Muscle of back (tissue), 11 donors: ENCODE measurements around the gene ADGRB3. TPM values are rescaled to one million over a fixed set of nuclear protein-coding genes. Genes with fewer than 3 reads are reported as not detected.
A peak's percentile ranks its signal among the peaks of the same experiment; 100 is the strongest.
"Not testable (repeated sequence)": the region's sequence is repeated elsewhere in the genome, so short reads cannot be mapped to it uniquely, and the experiment has no call there.

Source experiments
- DNase-seq, 3 donors: peaks; one replicate each; pipeline versions ENCODE4 v3.0.0 to v3.0.0-alpha.2; 2013
- polyA plus RNA-seq, 10 donors: library from polyadenylated mRNA; unstranded; fragments of 120-200 nt; gene quantifications; one replicate each; pipeline ENCODE4 v1.2.1, GENCODE V29; 2013; ENCODE audit not compliant: insufficient read length in 10 of 10

ADGRB3 gene
- polyA plus RNA-seq, 10 donors, result 0.35 to 1.9 (median 0.62) TPM

DNA sequence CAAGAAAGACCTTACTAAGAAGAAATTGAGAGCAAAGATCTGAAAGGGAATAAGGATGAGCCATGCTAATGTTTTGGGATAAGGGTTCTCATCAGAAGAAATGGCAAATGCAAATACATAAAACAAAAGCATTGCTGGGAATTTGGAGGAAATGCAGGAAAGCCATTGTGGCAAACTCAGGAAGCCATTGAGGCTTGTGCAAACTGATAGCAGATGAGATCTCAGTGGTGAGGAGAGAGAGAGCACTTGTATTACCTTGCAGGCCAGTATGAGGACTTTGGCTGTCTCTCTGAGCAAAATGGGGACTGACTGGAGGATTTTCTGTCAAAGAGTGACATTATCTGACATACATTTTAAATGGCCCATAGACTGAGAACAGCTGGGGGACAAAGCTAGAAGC, 103.0 kb downstream of the ADGRB3 start:
- no peak for DNase-seq

DNA sequence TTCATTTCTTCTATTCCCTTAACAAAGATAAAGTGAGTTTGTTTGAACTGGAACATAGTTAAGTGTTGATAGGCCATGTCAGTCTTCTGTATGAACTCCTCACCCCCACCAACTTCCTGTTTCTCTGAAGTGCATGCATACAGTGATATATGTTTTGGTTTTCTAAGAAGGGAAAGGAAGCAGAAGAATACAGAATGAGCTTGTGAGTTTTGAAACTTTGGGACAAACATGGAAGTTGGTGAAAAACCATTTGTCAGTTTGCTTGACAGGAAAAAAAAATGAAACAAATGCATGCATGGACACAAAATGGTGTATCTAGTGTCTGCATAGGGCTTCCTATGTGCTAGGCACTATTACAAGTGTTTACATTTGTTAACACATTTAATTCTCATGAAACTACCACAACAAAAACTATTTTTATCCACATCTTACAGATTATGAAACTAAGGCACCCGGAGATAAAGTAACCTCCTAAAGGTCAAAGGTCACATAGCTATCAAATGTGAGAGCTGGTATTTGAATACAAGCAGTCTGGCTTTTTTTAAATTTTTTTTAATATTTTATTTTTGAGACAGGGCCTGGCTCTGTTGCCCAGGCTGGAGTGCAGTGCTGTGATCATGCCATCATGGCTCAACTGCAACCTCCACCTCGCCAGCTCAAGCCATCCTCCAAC, 105.9 kb downstream of the ADGRB3 start:
- no peak for DNase-seq

DNA sequence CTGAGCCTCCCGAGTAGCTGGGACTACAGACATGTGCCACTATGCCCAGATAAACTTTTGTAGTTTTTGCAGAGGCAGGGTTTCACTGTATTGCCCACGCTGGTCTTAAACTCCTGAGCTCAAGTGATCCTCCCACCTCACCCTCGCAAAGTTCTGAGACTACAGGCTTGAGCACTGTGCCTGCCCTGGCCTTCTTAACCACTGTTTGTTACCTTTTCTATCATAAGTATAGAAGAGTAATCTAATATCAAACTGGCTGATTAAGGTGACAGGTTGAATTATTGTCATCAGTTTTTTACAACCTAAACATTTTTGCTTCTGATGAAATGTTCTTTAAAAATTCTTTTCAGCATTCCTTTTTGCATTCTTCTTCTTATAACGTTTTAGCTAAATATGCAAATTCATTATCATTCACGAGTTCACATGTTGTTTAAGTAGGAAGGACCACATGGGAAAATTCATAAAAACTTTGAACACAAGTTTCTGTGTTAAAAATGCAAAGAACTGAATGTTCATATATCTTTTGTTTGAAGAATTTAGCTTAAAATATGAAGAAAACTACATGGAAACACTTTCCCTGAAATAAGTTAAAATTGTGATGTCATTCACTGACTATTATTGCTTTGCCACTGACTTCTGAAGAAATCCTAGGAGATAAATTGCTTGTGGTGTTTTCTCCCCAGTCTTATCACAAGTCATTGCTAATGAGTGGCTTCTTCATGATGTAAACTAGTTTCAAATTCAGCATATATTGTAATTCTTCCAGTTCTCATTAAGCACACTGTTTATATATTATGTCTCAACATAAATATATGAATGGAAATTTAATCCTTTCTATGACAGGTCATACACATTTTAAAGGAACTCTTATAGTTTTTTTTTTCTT, 106.7 kb downstream of the ADGRB3 start:
- DNase-seq, result no peak

DNA sequence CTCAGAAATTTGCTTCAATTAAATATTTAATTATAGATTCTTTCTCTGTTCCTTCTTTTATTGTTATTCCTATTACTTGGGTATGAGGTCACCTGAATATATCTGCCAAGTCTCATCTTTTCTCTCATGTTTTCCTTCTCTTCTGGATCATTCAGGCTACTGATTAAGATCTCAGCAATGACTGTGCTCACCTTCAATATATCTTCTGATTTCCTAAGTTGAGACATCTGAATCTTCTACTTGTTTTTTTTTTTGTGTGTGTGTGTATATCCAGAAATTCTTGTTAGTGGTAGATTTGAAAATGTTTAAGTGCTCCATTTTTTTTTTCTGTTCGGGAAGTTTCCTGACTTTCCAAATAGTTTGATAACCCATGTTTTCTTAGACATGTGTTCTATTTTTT, 108.0 kb downstream of the ADGRB3 start:
- no peak for DNase-seq

DNA sequence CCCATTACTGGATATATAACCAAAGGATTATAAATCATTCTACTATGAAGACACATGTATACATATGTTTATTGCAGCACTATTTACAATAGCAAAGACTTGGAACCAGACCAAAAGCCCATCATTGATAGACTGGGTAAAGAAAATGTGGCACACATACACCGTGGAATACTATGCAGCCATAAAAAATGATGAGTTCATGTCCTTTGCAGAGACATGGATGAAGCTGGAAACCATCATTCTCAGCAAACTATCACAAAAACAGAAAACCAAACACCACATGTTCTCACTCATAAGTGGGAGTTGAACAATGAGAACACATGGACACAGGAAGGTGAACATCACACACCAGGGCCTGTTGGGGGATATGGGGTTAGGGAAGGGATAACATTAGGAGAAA, 109.3 kb downstream of the ADGRB3 start:
- DNase-seq, result not testable (repeated sequence)

DNA sequence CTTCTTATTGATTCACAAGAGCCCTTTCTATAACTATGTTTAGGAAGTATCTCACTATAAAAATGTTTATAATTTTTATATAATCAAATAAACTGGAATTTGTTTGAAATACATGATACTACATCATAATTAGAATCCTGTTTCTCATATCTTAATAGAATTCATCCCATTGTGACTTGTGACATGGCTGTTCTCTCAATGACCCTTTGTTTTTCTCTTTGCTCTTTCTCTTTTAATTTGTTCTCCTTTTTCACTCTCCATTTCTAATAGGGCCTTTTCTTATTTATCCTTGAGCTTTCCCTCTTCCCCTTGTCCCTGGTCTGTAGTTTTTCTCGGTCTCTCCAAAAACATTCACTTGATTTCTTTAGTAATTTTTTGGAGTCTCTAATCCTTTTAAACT, 111.3 kb downstream of the ADGRB3 start:
- no peak for DNase-seq

DNA sequence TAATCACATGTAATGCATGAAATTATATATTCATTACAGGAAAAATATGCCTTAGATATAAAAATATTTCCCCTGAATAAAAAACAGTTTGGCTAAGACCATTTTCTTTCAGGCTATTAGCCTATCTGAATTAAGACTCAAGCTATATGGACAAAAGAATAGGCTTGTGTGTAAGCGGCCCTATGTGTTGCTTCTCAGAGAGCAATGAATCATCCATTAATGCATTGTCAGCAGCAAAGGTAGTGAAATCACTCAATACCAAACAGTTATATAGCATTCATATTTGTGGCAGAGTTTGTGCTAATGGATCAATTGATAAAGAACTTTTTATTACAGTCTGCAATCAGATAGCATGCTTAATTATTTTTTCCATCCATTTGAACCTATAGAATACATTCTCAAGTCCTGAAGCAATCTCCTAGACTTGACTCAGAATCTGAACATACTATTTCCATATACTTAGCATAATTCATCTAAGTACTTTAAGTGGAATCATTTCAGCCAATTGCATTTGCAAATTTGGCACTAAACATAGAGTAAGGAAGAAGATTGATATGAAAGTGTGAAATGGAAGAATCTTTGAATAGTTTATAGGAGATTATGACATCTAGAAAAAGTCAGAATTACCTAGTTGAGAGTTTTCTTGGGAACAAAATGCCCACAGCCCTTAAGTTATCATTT, 112.2 kb downstream of the ADGRB3 start:
- no peak for DNase-seq

DNA sequence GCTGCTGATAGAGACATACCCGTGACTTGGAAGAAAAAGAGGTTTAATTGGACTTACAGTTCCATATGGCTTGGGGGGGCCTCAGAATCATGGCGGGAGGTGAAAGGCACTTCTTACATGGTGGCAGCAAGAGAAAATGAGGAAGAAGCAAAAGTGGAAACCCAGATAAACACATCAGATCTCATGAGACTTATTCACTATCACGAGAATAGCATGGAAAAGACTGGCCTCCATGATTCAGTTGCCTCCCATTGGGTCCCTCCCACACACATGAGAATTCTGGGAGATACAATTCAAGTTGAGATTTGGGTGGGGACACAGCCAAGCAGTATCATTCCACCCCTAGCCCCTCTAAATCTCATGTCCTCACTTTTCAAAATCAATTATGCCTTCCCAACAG, 112.8 kb downstream of the ADGRB3 start:
- DNase-seq, result not testable (repeated sequence)

DNA sequence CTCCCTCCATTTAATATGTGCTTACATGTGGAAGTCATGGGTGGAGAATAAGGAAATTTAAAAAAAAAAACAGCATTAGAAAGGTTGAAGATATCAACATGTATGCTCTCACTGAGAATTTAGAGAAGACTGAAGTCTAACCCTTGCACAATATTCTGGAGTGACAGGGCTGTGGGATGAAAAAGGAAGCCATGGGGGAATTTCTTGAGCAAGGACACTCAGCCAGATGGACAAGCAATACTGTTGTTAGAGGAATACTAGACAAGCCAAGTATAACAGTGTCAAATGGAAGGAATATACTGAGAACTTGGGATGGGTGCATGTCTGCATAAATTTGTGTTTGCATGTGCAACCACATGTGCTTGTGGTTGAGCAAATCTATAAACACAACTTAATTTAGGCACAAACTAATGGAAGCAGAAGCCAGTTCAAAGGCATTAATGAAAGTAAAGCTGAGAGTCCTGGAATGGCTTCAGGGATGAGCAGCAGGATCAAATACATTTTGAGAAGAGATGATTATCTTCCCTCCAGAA, 119.7 kb downstream of the ADGRB3 start:
- no peak for DNase-seq

DNA sequence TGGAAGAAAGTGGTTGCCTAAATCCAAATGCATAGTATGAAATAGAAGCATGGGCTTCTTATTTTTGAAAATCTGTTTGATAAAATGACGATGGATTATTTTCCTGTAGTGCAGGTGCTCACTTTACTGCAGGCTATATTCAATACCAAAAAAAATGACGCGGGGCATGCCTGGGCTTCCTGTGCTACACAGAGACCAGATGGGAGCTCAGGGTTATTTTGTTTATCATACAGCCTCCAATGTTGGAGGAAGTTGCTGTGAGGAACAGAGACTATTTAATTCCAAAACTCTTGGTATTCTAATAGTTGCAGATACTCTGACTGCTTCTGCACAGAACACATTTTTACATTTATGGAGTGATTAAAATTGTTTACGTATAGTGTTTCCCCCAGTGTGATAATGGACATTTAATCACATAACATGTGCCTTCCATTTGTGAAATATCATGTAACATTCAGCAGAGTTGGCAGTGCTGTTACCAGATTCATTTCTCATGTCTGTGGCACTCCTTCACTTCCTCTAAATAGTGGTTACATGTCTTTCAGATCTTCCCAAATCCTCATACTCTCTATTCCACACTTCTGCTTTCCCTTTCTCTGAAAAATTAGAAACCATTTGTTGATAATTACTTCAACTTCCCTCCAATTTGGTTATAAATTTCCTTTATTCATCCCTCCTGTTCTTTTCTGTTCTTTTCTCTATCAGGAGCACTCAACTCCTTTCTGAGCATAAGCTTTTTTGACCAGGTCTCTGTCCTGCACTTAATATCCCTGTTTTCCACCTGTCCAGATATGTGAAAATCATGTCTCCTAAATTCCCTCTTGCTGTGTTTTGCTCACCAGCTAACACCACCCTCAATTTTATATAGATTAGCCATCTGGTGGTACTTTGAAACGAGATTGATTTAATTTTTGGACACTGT, 121.6 kb downstream of the ADGRB3 start:
- DNase-seq, result peak in 1 of 3 donors; percentile 20

DNA sequence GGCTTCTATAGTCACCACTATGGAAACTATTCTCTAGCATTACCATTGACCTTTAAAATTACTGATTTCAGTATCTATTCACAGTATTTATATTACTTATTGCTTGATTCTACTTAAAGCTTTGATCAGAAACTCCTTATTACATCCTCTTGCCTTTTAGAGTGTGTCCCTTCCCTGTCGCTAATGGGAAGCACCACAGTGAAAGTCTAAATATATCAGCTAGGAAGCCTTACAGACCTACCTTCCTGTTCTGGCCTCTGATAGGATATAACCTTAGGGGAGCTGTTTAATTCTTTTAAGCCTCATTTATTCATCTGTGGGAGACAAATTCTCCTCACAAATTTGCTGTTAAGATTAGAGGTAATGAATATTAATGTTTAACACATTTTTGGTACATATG, 122.7 kb downstream of the ADGRB3 start:
- no peak for DNase-seq

DNA sequence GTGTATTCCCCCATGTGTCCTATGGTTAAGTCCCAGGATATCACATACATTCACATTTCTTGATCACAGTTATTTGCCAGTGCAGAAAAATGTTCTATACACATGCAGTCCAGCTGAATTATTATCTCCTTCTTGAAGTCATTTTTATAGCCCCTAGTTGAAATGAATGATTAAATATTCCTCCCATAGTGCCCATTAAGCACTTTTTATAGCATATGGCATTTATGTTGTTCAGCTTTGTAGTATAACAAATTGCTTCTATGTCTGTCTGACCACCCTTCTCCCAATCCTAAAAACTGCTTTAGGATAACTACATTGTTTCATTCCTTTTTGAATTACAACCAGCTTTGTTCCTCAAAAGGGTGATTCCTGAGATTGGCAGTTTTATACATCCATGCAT, 123.5 kb downstream of the ADGRB3 start:
- no peak for DNase-seq

DNA sequence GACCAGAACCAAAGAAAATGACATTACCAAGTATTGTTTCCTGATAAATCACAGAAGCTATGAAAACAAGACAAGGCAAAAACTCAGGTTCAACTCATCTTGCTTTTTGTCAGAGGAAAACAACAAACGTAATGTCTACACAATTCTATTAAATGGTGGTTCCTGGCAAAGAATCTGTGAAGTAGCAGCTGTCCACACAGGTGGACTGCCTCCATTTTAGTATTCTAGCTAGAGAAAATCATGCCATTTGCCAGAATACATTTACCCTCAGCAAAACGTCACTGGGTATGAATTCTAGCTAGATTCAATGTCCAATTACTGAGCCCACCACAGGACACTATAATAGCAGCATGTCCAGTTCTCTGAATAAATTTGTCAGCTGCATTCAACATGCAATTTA, 125.4 kb downstream of the ADGRB3 start:
- no peak for DNase-seq

DNA sequence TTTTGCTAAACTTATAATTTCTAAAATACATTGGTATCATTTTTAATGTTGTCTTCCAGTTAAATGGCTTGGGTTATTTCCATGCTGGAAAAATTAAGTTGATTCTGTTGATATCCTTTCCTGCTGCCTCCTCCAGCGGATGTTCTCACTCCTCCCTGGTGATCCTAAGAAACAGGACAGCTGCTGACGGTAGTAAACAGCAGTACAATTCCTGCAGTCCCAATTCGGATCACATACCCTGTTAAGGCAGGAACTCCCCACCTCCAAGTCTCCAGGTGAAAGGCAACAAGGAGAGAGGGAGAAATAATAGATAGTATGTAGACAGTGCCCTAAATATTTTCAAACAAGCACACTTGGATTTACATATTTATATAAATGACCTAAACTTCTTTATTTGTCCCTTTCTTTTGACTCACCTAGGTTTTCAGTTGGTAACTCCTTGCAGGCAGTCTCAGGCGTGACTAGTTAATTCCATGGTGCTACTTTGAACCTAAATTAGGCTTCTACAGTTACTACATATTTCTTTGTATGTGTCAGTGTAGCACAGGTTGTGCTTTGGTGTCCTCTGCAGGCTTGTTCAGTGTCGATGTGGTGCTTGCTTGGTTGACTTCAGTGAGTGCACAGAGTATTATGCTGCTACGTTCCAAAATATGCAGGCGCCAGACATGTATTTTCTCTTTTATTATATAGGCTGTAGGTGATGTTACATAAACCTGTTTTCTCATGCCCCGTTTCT, 126.0 kb downstream of the ADGRB3 start:
- no peak for DNase-seq

DNA sequence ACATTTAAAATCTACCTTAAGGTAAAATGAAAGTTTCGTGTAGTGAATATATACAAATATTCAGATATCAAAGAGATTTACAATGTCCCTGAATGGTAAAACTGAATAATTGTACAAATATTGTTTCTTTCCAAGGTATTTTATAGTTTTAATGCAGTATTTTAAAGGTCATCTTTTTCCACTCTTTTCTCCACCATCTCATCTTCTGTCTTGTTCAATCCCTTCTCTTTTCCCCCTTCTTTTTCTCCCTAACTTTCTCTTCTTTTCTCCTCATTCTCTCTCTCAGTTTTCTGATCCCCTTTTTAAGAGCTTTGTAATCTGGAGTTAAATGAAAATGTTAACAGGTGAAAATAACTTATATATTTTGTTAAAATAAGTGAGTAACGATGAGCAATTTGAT, 126.9 kb downstream of the ADGRB3 start:
- DNase-seq, result no peak

DNA sequence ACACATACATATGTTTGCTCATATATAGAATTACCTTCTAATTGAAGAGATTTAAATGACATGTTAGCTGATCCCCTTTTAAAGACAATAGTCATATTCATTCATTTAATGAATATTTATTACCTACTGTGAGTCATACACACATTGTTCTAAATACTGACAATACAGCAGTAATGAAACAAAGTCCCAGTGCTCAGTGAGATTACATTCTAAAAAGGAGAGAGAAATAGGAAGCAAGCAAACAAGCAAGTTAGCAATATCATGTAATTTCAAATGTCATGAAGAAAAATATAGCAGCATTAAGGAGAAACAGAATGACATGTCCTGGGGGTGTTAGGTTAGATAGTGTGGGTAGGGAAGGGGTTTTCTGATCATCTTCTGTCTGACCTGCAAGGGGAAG, 136.3 kb downstream of the ADGRB3 start:
- no peak for DNase-seq

DNA sequence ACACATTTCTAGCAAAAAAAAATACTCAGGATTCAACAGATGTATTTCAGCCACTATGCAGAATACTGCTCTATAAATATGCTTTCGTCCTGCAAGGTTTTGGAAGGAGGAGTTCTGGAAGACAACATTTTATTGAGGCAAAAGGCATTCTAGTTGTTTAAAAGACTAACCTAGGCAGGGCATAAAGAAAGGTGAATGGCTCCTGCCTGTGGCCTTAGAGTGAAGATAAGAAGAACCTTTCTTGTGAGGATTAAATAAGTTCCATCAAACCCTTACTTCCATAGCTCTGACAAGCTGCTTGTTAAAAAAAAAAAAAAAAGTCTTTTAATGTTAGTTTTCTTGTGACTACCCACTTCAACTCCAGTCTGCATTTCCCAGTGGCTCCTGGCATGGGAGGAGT, 139.8 kb downstream of the ADGRB3 start:
- DNase-seq, result no peak

DNA sequence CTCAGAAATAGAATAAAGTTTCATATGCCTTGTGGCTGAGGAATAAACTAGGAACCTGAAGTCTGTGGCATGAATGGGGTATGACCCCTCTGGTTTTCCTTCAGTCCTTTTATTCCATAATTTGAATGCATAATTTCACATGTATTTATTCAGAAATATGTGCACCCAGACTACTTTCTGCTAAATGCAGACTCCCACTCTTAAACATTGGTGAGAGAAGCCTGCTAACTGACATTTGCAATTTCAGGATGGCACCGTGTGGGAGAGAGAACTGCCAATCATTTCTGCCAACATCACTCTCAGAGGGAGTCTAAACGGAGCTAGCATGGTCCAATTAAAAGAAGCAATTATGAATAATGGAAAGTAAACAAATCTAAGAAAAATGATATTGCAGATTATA, 141.3 kb downstream of the ADGRB3 start:
- DNase-seq, result no peak

DNA sequence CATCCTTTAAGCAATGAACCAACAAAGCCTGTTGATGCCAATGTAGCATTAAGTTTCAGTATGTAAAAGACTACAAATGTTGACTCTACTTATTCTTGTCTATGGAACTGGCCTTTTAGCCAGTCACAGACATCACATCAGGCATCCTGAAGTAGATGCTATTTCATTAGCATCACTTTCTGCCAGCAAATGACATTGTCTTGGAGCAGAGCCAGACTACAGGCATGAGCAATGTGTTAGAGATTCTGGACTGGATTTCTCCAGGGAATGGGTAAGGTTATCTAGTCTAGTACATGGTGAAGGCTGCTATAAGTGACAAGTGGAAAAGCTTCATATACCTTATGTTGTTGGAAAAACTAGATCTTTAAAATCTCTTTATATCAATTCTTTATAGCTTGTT, 142.9 kb downstream of the ADGRB3 start:
- peak in 2 of 3 donors; percentile 34 to 46 for DNase-seq

DNA sequence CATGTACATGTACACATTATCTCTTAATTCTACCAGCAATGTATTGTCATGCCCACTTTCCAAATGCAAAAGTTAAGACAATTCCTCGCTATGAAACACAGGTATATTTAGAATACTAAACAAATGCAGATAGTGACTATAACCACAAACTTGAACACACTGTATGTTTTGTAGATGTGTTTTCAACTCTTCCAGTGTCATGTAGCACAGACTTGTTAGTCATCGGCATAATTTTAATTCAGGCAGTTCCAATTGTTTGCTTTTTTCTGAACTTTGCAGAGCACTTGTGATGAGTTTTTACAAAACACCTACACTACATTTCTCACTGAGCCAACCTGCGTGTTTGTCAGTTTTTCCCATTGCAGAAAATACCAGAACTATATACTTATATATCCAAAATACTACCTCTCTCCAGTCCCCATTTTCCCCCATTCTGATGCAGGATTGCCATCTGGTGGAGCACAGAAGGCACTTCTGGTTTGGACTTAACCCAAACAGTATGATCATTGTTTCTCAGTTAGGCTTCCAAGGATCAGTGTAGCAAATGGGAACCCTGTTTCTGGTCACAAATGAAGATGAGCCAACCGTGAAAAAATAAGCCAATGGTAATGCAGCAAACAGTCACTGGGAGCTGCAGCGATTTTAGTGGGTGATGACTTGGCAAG, 143.4 kb downstream of the ADGRB3 start:
- peak; percentile 58 to 77 (median 62) for DNase-seq
